K562 (cell line): ENCODE measurements around the gene UQCRHL. TPM values are rescaled to one million over a fixed set of nuclear protein-coding genes. Genes with fewer than 3 reads are reported as not detected.
A peak's percentile ranks its signal among the peaks of the same experiment; 100 is the strongest.

ENCODE experiments used
- CCNT2 ChIP-seq: IDR thresholded peaks from 2 replicates; pipeline ENCODE4 v1.6.1; 2011; ENCODE audit warnings: borderline replicate concordance, low read depth, mild to moderate bottlenecking, moderate library complexity, mixed read lengths, low read length; ENCODE audit not compliant: insufficient read length; ENCODE audit errors: extremely low read depth
- CREM ChIP-seq: IDR thresholded peaks from 2 replicates; pipeline ENCODE4 v1.6.1; 2014; ENCODE audit warnings: antibody characterized with exemption, low read depth
- GABPB1 ChIP-seq: sonication (generic); formaldehyde crosslinking; IDR thresholded peaks from 2 replicates; pipeline ENCODE4 v1.8.0; 2022; ENCODE audit warnings: mild to moderate bottlenecking, missing genetic modification reagents
- GATAD2A ChIP-seq: fragments of 450-650 bp; IDR thresholded peaks from 2 replicates; pipeline ENCODE4 v1.6.1; 2017
- HDAC1 ChIP-seq, 2 experiments: fragments of 450-650 bp; IDR thresholded peaks; 2 replicates each; pipeline ENCODE4 v1.6.1; 2016 to 2017; ENCODE audit warnings: inconsistent platforms in 1 of 2, mild to moderate bottlenecking in 1 of 2, moderate library complexity in 1 of 2
- HDAC2 ChIP-seq: fragments of 450-650 bp; IDR thresholded peaks from 2 replicates; pipeline ENCODE4 v1.6.1; 2016; ENCODE audit warnings: mild to moderate bottlenecking
- HNRNPL ChIP-seq: fragments of 200-400 bp; formaldehyde crosslinking; IDR thresholded peaks from 2 replicates; pipeline ENCODE4 v1.6.1; 2017; ENCODE audit warnings: low read depth, mild to moderate bottlenecking, low read length
- JUN ChIP-seq, 2 experiments: sonication (generic) in 1 of 2; formaldehyde crosslinking in 1 of 2; IDR thresholded peaks; 2 replicates each; pipeline versions ENCODE4 v1.6.1 to v1.8.0; 2012 to 2022; ENCODE audit warnings: borderline replicate concordance in 2 of 2, mild to moderate bottlenecking in 2 of 2, improper control_type of control experiment in 1 of 2, low read depth in 1 of 2, low read length in 1 of 2, missing genetic modification reagents in 1 of 2
- NR2C2 ChIP-seq, 2 experiments: fragments of 200-800 bp in 1 of 2; sonication (Bioruptor generic) in 1 of 2; sonication (generic) in 1 of 2; formaldehyde crosslinking in 1 of 2; IDR thresholded peaks; 2 replicates each; pipeline versions ENCODE4 v1.6.1 to v1.8.0; 2016 to 2022; ENCODE audit warnings: mild to moderate bottlenecking in 1 of 2, missing compliant biosample characterization in 1 of 2, missing genetic modification characterization in 1 of 2, missing genetic modification reagents in 1 of 2
- PKNOX1 ChIP-seq: fragments of 450-650 bp; IDR thresholded peaks from 2 replicates; pipeline ENCODE4 v1.6.1; 2016
- RAD51 ChIP-seq: fragments of 450-650 bp; IDR thresholded peaks from 2 replicates; pipeline ENCODE4 v1.7.1; 2016; ENCODE audit warnings: low read depth, mild to moderate bottlenecking, borderline replicate concordance
- ZSCAN29 ChIP-seq: fragments of 450-650 bp; IDR thresholded peaks from 2 replicates; pipeline ENCODE4 v1.6.1; 2017
- polyA plus RNA-seq, 8 experiments: library from polyadenylated mRNA; depleted of rRNA in 4 of 8; stranded (reverse) in 5 of 8; unstranded in 3 of 8; fragments of >200 nt; fragmentation: Nextera tagmentation in 2 of 8; fragmentation: Illumina TruSeq in 1 of 8; extraction: Ambion mirVana in 2 of 8; extraction: Trizol in 1 of 8; gene quantifications; 2 replicates each; pipeline versions ENCODE4 v1.2.1 to v1.2.3, GENCODE V29; 2011 to 2014; ENCODE audit warnings: inconsistent platforms in 1 of 8, missing spikeins in 1 of 8
- total RNA-seq, 7 experiments: library from RNA; depleted of rRNA in 6 of 7; stranded (reverse); fragments of >200 nt in 6 of 7; fragmentation: Illumina TruSeq in 2 of 7; extraction: Trizol in 2 of 7; gene quantifications; 2 replicates each; pipeline versions ENCODE4 v1.2.1 to v1.2.3, GENCODE V29; 2011 to 2021; ENCODE audit warnings: low replicate concordance in 1 of 7
- TF ChIP-seq, protein P1 (sequence below), 3 experiments: fragments of 200-800 bp in 1 of 3; sonication (Bioruptor generic) in 1 of 3; sonication (generic) in 1 of 3; formaldehyde crosslinking in 1 of 3; IDR thresholded peaks; 2 replicates each; pipeline versions ENCODE4 v1.6.1 to v1.8.0; 2016 to 2022; ENCODE audit warnings: mild to moderate bottlenecking in 2 of 3, missing compliant biosample characterization in 2 of 3, missing genetic modification characterization in 2 of 3, missing genetic modification reagents in 1 of 3
- TF ChIP-seq, protein P2 (sequence below): sonication (generic); formaldehyde crosslinking; IDR thresholded peaks from 2 replicates; pipeline ENCODE4 v1.9.0; 2022; ENCODE audit warnings: mild to moderate bottlenecking, missing genetic modification reagents
- TF ChIP-seq, protein P3 (sequence below): fragments of 250-450 bp; sonication (Bioruptor Pico); IDR thresholded peaks from 2 replicates; pipeline ENCODE4 v1.4.0; 2020; ENCODE audit warnings: mild to moderate bottlenecking, moderate library complexity, borderline replicate concordance
- TF ChIP-seq, protein P4 (sequence below), 2 experiments: fragments of 150-350 bp in 1 of 2; IDR thresholded peaks; 2 replicates each; pipeline ENCODE4 v1.6.1; 2012 to 2016; ENCODE audit warnings: low read depth in 2 of 2, low read length in 2 of 2, mild to moderate bottlenecking in 1 of 2, moderate library complexity in 1 of 2

The UQCRHL gene
- total and polyA plus RNA-seq, 9 of the 15 experiments (the other 6 are each of a cell fraction or from before 2014, with no cell fraction given), result 5.1 to 41.3 (median 21.8) TPM

GRCh38 chr1:15834406-15835204 is 27.2 kb upstream of the UQCRHL start (continued):
- peak; percentile 90 for TF ChIP-seq GATAD2A
- TF ChIP-seq, protein P1, sequence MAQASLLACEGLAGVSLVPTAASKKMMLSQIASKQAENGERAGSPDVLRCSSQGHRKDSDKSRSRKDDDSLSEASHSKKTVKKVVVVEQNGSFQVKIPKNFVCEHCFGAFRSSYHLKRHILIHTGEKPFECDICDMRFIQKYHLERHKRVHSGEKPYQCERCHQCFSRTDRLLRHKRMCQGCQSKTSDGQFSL (CRISPR knock-in tag; IDR thresholded peaks at IDR 0.05), result peak; percentile 75; the same call in 1 of the 2 replicates
- TF ChIP-seq, protein P1 (tag; IDR thresholded peaks at IDR 0.05), result no peak; a peak in 1 of 4 replicates
- TF ChIP-seq, protein P2, sequence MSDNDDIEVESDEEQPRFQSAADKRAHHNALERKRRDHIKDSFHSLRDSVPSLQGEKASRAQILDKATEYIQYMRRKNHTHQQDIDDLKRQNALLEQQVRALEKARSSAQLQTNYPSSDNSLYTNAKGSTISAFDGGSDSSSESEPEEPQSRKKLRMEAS (CRISPR knock-in tag), result peak; percentile 76
- TF ChIP-seq CCNT2, result peak; percentile 98
- no peak for TF ChIP-seq RAD51
- TF ChIP-seq, protein P3, sequence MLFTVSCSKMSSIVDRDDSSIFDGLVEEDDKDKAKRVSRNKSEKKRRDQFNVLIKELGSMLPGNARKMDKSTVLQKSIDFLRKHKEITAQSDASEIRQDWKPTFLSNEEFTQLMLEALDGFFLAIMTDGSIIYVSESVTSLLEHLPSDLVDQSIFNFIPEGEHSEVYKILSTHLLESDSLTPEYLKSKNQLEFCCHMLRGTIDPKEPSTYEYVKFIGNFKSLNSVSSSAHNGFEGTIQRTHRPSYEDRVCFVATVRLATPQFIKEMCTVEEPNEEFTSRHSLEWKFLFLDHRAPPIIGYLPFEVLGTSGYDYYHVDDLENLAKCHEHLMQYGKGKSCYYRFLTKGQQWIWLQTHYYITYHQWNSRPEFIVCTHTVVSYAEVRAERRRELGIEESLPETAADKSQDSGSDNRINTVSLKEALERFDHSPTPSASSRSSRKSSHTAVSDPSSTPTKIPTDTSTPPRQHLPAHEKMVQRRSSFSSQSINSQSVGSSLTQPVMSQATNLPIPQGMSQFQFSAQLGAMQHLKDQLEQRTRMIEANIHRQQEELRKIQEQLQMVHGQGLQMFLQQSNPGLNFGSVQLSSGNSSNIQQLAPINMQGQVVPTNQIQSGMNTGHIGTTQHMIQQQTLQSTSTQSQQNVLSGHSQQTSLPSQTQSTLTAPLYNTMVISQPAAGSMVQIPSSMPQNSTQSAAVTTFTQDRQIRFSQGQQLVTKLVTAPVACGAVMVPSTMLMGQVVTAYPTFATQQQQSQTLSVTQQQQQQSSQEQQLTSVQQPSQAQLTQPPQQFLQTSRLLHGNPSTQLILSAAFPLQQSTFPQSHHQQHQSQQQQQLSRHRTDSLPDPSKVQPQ (CRISPR knock-in tag), result no peak
- TF ChIP-seq PKNOX1, result peak; percentile 68
- TF ChIP-seq, protein P4, sequence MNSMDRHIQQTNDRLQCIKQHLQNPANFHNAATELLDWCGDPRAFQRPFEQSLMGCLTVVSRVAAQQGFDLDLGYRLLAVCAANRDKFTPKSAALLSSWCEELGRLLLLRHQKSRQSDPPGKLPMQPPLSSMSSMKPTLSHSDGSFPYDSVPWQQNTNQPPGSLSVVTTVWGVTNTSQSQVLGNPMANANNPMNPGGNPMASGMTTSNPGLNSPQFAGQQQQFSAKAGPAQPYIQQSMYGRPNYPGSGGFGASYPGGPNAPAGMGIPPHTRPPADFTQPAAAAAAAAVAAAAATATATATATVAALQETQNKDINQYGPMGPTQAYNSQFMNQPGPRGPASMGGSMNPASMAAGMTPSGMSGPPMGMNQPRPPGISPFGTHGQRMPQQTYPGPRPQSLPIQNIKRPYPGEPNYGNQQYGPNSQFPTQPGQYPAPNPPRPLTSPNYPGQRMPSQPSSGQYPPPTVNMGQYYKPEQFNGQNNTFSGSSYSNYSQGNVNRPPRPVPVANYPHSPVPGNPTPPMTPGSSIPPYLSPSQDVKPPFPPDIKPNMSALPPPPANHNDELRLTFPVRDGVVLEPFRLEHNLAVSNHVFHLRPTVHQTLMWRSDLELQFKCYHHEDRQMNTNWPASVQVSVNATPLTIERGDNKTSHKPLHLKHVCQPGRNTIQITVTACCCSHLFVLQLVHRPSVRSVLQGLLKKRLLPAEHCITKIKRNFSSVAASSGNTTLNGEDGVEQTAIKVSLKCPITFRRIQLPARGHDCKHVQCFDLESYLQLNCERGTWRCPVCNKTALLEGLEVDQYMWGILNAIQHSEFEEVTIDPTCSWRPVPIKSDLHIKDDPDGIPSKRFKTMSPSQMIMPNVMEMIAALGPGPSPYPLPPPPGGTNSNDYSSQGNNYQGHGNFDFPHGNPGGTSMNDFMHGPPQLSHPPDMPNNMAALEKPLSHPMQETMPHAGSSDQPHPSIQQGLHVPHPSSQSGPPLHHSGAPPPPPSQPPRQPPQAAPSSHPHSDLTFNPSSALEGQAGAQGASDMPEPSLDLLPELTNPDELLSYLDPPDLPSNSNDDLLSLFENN (IDR thresholded peaks at IDR 0.05; ENCODE audit: low read depth in 2 of 2, low read length in 2 of 2), result peak in 1 of 2 experiments; percentile 78; a peak in 1 of 4 replicates
- TF ChIP-seq JUN (IDR thresholded peaks at IDR 0.05; ENCODE audit: borderline replicate concordance, low read depth, low read length), result peak; percentile 61; the same call in 1 of the 2 replicates
- TF ChIP-seq JUN (CRISPR knock-in tag; IDR thresholded peaks at IDR 0.05; ENCODE audit: borderline replicate concordance), result no peak
- peak; percentile 72 for TF ChIP-seq HDAC2
- 0 out of 2 replicates have a peak, but pooled peaks have one; percentile 70 for TF ChIP-seq ZSCAN29
- TF ChIP-seq GABPB1 (CRISPR knock-in tag), result no peak; the same call in 1 of the 2 replicates
- TF ChIP-seq HNRNPL, result peak; percentile 56; the same call in 1 of the 2 replicates
- TF ChIP-seq HDAC1 (IDR thresholded peaks at IDR 0.05), result peak in 1 of 2 experiments; percentile 79; a peak in 2 of 4 replicates
- TF ChIP-seq CREM, result peak; percentile 86
- peak; percentile 53; the same call in 1 of the 2 replicates for TF ChIP-seq NR2C2 (CRISPR knock-in tag; IDR thresholded peaks at IDR 0.05)
- no peak; the same call in none of the 2 replicates for TF ChIP-seq NR2C2 (tag; IDR thresholded peaks at IDR 0.05)
